ENCODE measurements around the gene PTPRJ. TPM values are rescaled to one million over a fixed set of nuclear protein-coding genes. Genes with fewer than 3 reads are reported as not detected.

PTPRJ gene
- total RNA-seq, 1 experiment from 2014 or later = 11.0 TPM

DNA sequence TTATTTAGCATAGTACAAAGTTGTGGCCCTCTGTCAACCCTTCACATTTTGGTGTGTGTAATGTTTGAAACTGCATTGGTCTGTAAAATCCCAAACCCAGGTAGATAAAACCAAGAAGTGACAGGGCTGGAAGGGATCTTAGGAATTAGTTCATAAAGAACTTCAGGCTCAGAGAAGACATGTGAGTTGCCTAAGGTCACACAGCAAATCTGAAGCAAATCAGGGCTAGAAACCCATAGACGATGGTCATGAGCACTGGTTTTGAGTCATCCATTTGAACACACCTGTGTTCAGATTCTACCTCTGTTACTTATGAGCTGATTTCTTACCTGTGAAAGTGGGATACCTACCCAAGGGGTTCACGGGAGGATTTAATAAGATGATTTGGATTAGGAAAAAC lies 107.1 kb downstream of the PTPRJ start:
- Histone ChIP-seq H3K4me3 (ENCODE audit: low read depth, low read length) (no peak overlapping the region), H3K27me3 (replicated peaks; ENCODE audit: control insufficient read depth, insufficient read depth, low read length) (no peaks in the 10 kb centered on the region), H3K36me3 (ENCODE audit: control insufficient read depth, insufficient read depth, low read length) (no peaks in the 10 kb centered on the region), H3K9me3 (no peaks in the 10 kb centered on the region), H3K4me1 (peaks cover 24% of the 10 kb centered on the region)
- TF ChIP-seq, protein P1, sequence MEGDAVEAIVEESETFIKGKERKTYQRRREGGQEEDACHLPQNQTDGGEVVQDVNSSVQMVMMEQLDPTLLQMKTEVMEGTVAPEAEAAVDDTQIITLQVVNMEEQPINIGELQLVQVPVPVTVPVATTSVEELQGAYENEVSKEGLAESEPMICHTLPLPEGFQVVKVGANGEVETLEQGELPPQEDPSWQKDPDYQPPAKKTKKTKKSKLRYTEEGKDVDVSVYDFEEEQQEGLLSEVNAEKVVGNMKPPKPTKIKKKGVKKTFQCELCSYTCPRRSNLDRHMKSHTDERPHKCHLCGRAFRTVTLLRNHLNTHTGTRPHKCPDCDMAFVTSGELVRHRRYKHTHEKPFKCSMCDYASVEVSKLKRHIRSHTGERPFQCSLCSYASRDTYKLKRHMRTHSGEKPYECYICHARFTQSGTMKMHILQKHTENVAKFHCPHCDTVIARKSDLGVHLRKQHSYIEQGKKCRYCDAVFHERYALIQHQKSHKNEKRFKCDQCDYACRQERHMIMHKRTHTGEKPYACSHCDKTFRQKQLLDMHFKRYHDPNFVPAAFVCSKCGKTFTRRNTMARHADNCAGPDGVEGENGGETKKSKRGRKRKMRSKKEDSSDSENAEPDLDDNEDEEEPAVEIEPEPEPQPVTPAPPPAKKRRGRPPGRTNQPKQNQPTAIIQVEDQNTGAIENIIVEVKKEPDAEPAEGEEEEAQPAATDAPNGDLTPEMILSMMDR (IDR thresholded peaks at IDR 0.05; ENCODE audit: insufficient read depth in 1 of 2, low read depth in 1 of 2, low read length in 1 of 2, severe bottlenecking in 1 of 2, unreplicated experiment in 1 of 2) = no peak
- no peak overlapping the region for H3K4me3 Mint-ChIP-seq (ENCODE audit: unreplicated experiment)
- H3K4me1 Mint-ChIP-seq (ENCODE audit: low read depth, unreplicated experiment) = peaks cover 21% of the 10 kb centered on the region
- intact Hi-C loops (cut with micrococcal nuclease; ENCODE audit: unreplicated experiment) = no loop called here
- BruUV-seq (replicated peaks) = no TSS peak
- DNase-seq = no peak
- no peaks in the 10 kb centered on the region for H3K9me3 Mint-ChIP-seq (ENCODE audit: unreplicated experiment)
- ChIA-PET CTCF (no interaction called here), POLR2A (no interaction called here)
- H3K36me3 Mint-ChIP-seq (ENCODE audit: insufficient read depth, unreplicated experiment) = no peaks in the 10 kb centered on the region
- H3K27me3 Mint-ChIP-seq (ENCODE audit: insufficient read depth, unreplicated experiment) = no peaks in the 10 kb centered on the region
- H3K27ac Mint-ChIP-seq (ENCODE audit: unreplicated experiment) = no peak overlapping the region

DNA sequence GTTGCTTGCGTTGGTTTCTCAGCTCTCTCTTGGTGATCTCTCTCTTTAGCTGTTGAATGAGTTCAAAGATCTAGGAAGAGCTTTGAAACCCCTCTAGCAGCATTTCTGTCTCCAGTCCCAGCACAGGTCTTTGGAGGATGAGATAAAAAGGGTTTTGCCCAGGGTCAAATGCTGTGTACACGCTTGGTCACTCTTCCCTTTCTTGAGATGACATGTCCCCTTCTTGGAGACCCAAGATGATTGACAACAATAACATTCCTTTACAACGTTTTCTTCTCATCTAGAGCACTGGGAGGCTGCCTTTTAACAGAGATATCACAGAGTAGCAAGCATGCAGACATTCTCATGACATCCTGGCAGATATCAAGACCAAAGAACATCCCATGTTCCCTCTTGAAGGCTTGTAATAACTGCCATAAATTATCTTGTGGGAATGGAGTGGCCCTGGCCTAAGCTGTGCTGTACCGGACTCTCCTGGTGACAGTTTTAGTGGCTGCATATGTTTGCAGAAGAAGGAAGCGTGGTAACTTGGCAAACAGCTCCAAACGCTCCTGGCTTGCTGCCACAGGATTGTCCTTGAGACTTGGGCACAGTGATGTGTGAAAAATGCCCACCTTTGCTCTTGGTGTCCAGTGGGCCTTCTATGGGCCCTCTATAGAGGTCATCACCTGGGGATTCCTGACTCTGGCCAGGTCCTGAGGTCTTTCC lies 107.8 kb downstream of the PTPRJ start:
- H3K36me3 ChIP-seq (ENCODE audit: control insufficient read depth, insufficient read depth, low read length) = no peaks in the 10 kb centered on the region
- no peaks in the 10 kb centered on the region for H3K27me3 Mint-ChIP-seq (ENCODE audit: insufficient read depth, unreplicated experiment)
- peaks cover 27% of the 10 kb centered on the region for H3K4me1 ChIP-seq
- TF ChIP-seq, protein P1 (IDR thresholded peaks at IDR 0.05; ENCODE audit: insufficient read depth in 1 of 2, low read depth in 1 of 2, low read length in 1 of 2, severe bottlenecking in 1 of 2, unreplicated experiment in 1 of 2) = no peak
- H3K27me3 ChIP-seq (replicated peaks; ENCODE audit: control insufficient read depth, insufficient read depth, low read length) = no peaks in the 10 kb centered on the region
- H3K9me3 Mint-ChIP-seq (ENCODE audit: unreplicated experiment) = no peaks in the 10 kb centered on the region
- no peak for DNase-seq
- no peaks in the 10 kb centered on the region for H3K36me3 Mint-ChIP-seq (ENCODE audit: insufficient read depth, unreplicated experiment)
- CTCF ChIA-PET = no interaction called here
- H3K4me1 Mint-ChIP-seq (ENCODE audit: low read depth, unreplicated experiment) = peaks cover 21% of the 10 kb centered on the region
- no TSS peak for BruUV-seq (replicated peaks)
- no peaks in the 10 kb centered on the region for H3K9me3 ChIP-seq
- H3K27ac Mint-ChIP-seq (ENCODE audit: unreplicated experiment) = no peak overlapping the region
- intact Hi-C loops (cut with micrococcal nuclease; ENCODE audit: unreplicated experiment) = no loop called here
- H3K4me3 Mint-ChIP-seq (ENCODE audit: unreplicated experiment) = no peak overlapping the region
- POLR2A ChIA-PET = no interaction called here
- H3K4me3 ChIP-seq (ENCODE audit: low read depth, low read length) = no peak overlapping the region

DNA sequence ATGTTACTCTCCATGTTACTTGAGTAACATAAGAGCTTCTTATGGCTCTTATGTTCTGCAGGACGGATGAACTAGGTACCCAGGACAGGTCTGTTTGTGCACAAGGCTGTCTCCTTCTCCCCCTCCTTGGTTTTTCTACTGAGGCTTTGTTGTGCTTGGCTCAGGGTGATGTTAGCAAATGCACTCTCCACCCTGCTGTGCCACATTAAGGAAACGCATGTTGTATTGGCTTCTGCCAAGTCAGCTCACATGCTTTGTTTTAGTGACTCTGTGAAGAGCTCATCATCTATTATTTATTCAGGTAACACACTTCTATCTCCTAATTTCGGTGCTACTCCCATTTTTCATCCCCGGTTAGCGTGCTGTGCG lies 108.3 kb downstream of the PTPRJ start:
- DNase-seq = no peak
- Mint-ChIP-seq H3K36me3 (ENCODE audit: insufficient read depth, unreplicated experiment) (no peaks in the 10 kb centered on the region), H3K27me3 (ENCODE audit: insufficient read depth, unreplicated experiment) (no peaks in the 10 kb centered on the region), H3K4me1 (ENCODE audit: low read depth, unreplicated experiment) (peaks cover 23% of the 10 kb centered on the region), H3K27ac (ENCODE audit: unreplicated experiment) (no peak overlapping the region), H3K9me3 (ENCODE audit: unreplicated experiment) (no peaks in the 10 kb centered on the region), H3K4me3 (ENCODE audit: unreplicated experiment) (no peak overlapping the region)
- ChIA-PET CTCF (no interaction called here), POLR2A (no interaction called here)
- H3K4me3 ChIP-seq (ENCODE audit: low read depth, low read length) = no peak overlapping the region
- no TSS peak for BruUV-seq (replicated peaks)
- TF ChIP-seq, protein P1 (IDR thresholded peaks at IDR 0.05; ENCODE audit: insufficient read depth in 1 of 2, low read depth in 1 of 2, low read length in 1 of 2, severe bottlenecking in 1 of 2, unreplicated experiment in 1 of 2) = no peak
- H3K4me1 ChIP-seq = peaks cover 30% of the 10 kb centered on the region
- intact Hi-C loops (cut with micrococcal nuclease; ENCODE audit: unreplicated experiment) = no loop called here
- H3K27me3 ChIP-seq (replicated peaks; ENCODE audit: control insufficient read depth, insufficient read depth, low read length) = no peaks in the 10 kb centered on the region
- H3K9me3 ChIP-seq = no peaks in the 10 kb centered on the region
- no peaks in the 10 kb centered on the region for H3K36me3 ChIP-seq (ENCODE audit: control insufficient read depth, insufficient read depth, low read length)

Data from Caco-2 (cell line).